Measurements from ENCODE around the gene KRTAP9-8. TPM values are rescaled to one million over a fixed set of nuclear protein-coding genes. Genes with fewer than 3 reads are reported as not detected.

Gene KRTAP9-8
- total RNA-seq, 1 experiment from 2014 or later = not detected

GRCh38 chr17:41190328-41190727 is 47.5 kb upstream of the KRTAP9-8 start:
- POLR2A ChIA-PET = no interaction called here
- TF ChIP-seq MAX (IDR thresholded peaks at IDR 0.05) (no peak), ZNF274 (IDR thresholded peaks at IDR 0.05; ENCODE audit: low read depth, low read length) (no peak), SRF (IDR thresholded peaks at IDR 0.05; ENCODE audit: low read depth) (no peak), CTCF (IDR thresholded peaks at IDR 0.05 in 2 of 3, conservative IDR thresholded peaks at IDR 0.05 in 1 of 3; ENCODE audit: borderline replicate concordance in 1 of 3, insufficient read depth in 1 of 3, low read depth in 2 of 3, low read length in 2 of 3) (no peak), EZH2phosphoT487 (IDR thresholded peaks at IDR 0.05; ENCODE audit: borderline replicate concordance) (no peak), POLR2A (IDR thresholded peaks at IDR 0.05; ENCODE audit: borderline replicate concordance, extremely low read depth, insufficient read depth, insufficient read length) (no peak), CEBPB (IDR thresholded peaks at IDR 0.05; ENCODE audit: low read depth) (no peak), ATF3 (IDR thresholded peaks at IDR 0.05) (no peak), JUND (IDR thresholded peaks at IDR 0.05) (no peak), SIN3A (IDR thresholded peaks at IDR 0.05; ENCODE audit: low read depth) (no peak), ZFX (IDR thresholded peaks at IDR 0.05) (no peak), POLR2AphosphoS5 (IDR thresholded peaks at IDR 0.05; ENCODE audit: low read depth, low read length) (no peak), SP1 (IDR thresholded peaks at IDR 0.05; ENCODE audit: low read depth) (no peak), EZH2 (IDR thresholded peaks at IDR 0.05) (no peak), ZBTB33 (IDR thresholded peaks at IDR 0.05; ENCODE audit: extremely low read depth, insufficient replicate concordance, low read length) (no peak)
- Histone ChIP-seq H3K4me3 (replicated peaks in 1 of 2; ENCODE audit: low read depth in 1 of 2, low read length in 2 of 2) (no peak overlapping the region), H3K36me3 (ENCODE audit: control insufficient read depth in 1 of 2, insufficient read depth in 2 of 2, low read length in 2 of 2) (no peaks in the 10 kb centered on the region), H3K9me2 (ENCODE audit: insufficient read depth) (no peaks in the 10 kb centered on the region), H3K4me1 (ENCODE audit: control insufficient read depth in 1 of 2, insufficient read depth in 2 of 2, low read length in 2 of 2) (peaks cover 0 to 6% of the 10 kb centered on the region in 2 experiments; a peak in 1 of 4 replicates), H4K20me1 (ENCODE audit: insufficient read depth) (no peaks in the 10 kb centered on the region), H3K4me2 (ENCODE audit: low read length) (no peak overlapping the region), H3K79me2 (ENCODE audit: insufficient read depth, low read length) (no peaks in the 10 kb centered on the region), H3K27me3 (ENCODE audit: insufficient read depth, low read length) (no peaks in the 10 kb centered on the region), H2AFZ (ENCODE audit: low read depth, low read length, poor library complexity, severe bottlenecking) (no peak overlapping the region), H3K9me3 (ENCODE audit: control insufficient read depth in 1 of 2, insufficient read depth in 1 of 2, low read depth in 1 of 2, low read length in 2 of 2) (no peaks in the 10 kb centered on the region), H3K27ac (ENCODE audit: low read depth, low read length) (no peak overlapping the region), H3K9ac (ENCODE audit: low read length) (no peak overlapping the region)
- DNase-seq (ENCODE audit: low read depth, low spot score) (no peak), ATAC-seq (no peak)
- RAD21 ChIA-PET (ENCODE audit: low non-redundant PET in 1 of 2, low total read pairs in 2 of 2, uncharacterized antibody in 2 of 2, unreplicated experiment in 2 of 2) = no interaction called here
- BruUV-seq (replicated peaks) = no TSS peak
- intact Hi-C loops (cut with micrococcal nuclease) = no loop called here
- CTCF ChIA-PET = no interaction called here

All from HCT116 (cell line).